HuH-7 (cell line): Measurements from ENCODE around the gene HDGF.
A peak's percentile ranks its signal among the peaks of the same experiment; 100 is the strongest.
"Not testable (repeated sequence)": the region's sequence is repeated elsewhere in the genome, so short reads cannot be mapped to it uniquely, and the experiment has no call there.

Experiments used
- DNase-seq: peaks from one replicate; pipeline ENCODE4 v3.0.0; 2011; ENCODE audit warnings: low spot score

The HDGF gene

DNA sequence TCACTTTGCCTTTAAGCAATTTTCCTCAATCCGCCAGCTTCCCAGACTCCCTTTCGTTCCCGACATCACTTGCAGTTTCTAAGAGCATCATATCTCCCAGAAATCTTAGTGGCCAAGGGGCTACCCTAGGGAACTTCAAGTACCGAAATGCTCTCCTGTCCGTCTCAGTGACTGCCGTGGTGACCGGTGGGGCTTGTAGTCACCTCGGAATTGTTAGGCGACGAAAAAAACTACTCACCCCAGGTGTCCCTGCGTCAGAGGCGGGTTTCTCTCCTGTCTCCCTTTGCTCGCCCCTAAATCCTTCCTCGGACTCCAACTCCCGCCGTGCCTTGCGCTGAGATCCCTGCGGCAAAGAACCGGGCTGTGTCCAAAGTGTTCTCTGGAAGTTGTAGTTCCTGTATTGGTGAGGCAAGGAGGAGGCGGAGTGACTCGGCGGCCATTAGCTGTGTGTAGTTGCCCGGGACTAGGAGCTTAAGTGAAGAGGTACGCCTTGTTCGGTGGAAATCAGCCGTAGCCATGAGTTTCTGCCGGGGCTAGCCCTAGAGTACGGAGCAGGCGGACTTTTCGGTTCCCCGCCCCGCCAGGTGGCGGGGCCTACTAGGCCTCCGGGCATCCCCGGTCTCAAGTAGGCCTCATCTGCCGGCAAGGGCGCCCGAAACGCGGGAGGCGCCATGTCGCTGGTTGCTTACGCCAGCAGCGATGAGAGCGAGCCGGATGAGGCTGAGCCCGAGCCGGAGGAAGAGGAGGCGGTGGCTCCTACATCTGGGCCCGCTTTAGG is 15.8 kb upstream of the HDGF start, which contains the start of gene PRCC:
TSS of gene PRCC (plus strand) at position 435 of the 778 bp plus-strand sequence. CDS start at position 672, 237 bp downstream.
- peak; percentile 84 for DNase-seq

DNA sequence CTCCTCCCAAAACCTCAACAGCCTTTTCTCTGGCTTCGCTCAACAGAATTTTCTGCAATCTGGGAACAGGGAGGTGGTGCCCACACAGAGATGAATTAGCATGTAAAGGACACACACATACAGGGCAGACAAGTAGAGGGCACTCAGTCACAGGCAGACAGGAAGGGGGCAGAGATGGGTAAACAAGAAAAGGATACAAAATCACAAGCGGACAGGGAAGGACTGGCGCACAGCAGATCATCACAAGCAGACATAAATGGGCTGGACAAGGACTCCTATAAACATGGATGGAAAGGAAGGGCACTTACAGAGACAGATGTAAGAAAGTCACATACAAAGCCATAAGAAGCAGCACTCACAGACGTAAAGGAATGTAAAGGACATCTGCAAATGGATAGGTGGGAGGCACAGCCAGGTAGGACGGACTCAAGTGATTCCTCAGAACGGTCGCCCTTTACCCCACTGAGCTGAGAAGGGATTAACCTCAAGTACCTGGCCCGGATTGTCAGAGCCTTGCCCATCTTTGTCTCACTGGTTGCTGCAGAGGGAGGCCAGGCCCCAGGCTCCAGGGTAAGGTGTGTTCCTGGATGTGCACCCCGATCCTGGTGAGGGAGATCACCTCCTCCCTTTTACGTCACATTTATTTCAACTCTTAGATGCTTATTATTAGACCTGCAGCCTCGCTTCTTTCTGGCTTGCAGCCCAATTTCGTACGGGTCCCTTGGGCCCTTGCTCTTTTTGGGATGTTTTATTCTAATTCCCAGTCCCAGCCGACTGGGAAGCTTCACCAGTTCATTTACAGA is 15.0 kb upstream of the HDGF start:
- DNase-seq: no peak

DNA sequence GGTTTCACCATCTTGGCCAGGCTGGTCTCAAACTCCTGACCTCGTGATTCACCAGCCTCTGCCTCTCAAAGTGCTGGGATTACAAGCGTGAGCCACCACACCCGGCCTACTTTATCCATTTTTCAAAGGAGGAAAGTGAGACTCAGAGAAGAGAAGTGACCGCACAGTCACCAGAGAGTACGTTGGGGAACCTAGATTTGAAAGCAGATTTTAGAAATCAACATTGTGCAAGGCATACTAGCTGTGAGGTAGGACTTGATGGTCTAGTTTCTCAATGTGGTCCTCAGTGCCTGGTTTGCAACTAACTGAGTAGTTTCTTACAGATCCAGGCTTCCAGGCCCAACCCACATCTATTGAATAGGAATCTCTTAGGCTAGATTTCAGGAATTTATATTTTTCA is 14.2 kb upstream of the HDGF start:
- no peak for DNase-seq

DNA sequence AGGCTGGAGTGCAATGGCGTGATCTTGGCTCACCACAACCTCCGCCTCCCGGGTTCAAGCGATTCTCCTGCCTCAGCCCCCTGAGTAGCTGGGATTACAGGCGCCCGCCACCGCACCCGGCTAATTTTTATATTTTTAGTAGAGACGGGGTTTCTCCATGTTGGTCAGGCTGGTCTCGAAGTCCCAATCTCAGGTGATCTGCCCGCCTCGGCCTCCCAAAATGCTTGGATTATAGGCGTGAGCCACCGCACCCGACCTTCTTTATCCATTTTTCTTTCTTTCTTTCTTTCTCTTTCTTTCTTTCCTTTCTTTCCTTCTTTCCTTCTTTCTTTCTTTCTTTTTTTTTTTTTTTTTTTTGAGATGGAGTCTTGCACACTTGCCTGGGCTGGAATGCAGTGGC is 13.7 kb upstream of the HDGF start:
- DNase-seq: not testable (repeated sequence)

DNA sequence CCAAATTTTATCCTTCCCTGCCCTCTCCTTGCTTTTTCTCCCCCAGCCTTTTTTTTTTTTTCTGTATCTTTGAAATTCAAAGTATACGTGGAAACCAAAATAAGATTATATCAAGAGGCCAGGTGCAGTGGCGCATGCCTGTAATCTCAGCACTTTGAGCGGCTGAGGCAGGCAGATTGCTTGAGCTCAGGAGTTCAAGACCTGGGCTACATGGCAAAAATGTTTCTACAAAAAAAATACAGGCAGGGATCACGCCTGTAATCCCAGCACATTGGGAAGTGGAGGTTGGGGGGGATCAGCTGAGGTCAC is 9.3 kb upstream of the HDGF start:
- no peak for DNase-seq

DNA sequence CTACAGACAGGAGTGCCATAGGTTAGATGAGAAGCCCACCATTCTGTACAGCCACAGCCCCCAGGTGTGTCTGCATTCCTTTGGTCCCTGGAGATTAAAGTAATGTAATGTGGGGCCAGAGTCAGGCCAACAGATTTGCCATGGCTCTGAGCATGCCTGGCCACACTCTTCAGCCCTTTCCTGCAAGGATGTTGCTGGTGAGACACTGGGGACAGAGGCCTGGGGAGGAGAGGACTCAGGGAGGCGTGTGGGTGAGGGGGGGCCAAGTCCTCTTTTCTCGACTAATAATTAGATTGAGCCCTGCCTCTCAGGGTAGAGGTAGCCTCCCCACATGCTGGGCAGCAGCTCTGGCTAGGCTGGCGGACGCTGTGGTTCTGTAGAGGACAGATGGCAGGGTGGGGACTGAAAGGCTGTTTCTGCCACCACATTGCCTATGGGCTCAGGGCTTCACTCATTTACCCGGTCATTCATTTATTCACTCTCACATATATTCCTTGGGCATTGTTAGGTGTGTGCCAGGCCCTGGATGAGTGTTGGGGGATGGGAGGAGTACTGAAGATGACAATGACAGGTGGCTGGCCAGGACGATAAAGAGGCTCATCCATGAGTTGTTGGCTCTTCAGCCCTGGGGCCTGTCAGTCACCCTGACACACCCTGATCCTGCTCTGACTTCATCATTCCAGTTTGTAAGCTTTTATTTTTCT is 8.8 kb upstream of the HDGF start:
- DNase-seq: no peak

DNA sequence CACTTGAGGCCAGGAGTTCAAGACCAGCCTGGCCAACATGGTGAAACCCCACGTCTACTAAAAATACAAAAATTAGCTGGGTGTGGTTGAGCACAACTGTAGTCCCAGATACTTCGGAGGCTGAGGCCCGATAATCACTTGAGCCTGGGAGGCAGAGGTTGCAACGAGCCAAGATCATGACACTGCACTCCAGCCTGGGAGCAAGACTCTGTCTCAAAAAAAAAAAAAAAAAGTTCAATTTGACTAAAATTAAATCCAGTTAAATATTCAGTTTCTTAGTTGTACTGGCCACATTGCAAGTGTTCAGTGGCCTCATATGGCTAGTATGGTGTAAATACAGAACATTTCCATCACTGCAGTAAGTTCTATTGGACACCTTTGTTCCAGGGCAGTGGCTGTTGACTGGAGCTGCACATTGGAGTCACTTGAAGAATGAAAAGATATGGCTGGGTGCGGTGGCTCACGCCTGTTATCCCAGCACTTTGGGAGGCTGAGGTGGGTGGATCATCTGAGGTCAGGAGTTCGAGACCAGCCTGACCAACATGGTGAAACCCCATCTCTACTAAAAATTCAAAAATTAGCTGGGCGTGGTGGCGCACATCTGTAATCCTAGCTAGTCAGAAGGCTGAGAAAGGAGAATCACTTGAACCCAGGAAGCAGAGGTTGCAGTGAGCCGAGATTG is 6.2 kb upstream of the HDGF start:
- not testable (repeated sequence) for DNase-seq

DNA sequence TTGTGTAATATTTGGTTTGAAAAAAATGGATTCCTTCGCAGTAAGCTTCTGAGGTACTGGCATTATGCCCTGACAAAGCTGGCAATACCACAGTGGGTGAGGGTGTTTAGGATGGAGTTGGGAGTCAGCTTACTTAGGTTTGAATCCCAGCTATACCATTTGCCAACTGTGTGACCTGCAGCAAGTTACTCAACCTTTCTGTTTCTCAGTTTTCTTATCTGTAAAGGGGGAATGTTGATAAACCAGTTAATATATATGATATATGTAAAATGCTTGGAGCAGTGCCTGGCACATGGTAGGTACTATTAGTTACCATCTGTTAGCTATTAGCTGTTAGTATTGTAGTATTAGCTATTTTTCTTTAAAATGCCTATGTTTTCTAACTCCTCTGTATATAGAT is 4.9 kb upstream of the HDGF start:
- no peak for DNase-seq

DNA sequence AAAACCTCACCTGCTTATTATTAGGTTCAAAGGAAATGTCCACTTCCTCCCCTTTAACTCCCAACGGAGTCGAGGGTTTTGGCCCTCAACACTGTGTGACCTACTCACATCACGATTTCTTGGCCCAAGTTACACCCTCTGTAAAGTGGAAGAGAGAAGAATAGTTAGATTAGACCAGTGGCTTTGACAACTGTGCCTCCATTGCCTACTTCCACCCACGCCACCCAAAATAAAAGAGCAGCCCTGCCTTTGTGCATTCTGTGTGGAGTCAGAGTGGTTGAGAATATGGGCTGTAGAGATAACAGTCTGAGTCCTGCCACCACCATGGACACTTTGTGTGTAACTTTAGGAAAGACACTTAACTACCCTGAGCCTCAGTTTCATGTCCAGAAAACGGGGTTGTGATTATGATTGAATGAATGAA is 4.1 kb upstream of the HDGF start:
- DNase-seq: no peak

DNA sequence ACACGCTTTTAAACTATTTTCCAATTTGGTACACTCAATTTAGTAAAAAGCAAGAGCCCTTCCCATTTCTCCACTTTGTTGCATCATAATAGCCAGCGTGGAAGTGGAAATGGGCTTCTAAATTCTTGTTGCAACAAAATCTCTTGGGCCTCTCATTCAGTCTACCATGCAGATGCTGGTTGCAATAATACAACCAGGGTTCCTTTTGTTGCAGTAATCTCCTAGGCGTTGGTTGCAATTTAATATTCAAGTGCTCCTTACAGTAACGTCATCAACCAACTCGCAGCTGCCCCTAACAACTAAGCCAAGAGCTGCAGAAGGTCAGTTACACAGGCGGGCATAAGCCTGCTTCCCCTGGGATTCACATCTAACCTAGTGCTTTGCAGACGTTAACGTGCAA is 2.7 kb upstream of the HDGF start:
- no peak for DNase-seq

DNA sequence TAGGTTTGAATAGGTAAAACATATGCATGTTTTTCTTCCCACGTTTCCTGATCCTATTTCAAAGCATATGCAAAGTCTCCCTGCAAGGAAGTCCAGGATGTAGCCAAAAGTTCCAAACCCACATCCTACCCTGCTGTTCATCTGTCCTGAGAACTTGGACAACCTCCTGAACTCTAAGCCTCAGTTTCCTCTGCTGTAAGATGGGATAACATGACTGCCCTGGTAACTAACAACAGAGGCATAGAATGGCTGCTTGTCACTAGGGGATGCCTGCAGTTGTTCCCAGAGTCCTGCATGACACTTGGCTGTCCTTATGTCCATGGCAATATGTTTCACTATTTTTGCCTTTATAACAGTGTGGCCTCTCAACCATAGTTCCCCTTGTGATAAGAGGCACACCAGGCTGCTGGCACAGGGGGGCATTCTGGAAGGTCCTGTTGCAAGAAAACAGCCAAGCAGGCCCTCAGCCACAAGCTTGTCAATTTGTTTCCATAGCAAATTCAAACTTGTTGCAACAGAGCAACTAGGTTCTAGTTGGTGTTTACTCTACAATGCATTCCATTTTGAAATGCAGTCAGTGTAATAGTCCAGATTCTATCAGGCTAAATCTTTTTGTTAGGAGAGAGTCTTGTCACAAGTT is 1.5 kb upstream of the HDGF start:
- DNase-seq: peak; percentile 23

DNA sequence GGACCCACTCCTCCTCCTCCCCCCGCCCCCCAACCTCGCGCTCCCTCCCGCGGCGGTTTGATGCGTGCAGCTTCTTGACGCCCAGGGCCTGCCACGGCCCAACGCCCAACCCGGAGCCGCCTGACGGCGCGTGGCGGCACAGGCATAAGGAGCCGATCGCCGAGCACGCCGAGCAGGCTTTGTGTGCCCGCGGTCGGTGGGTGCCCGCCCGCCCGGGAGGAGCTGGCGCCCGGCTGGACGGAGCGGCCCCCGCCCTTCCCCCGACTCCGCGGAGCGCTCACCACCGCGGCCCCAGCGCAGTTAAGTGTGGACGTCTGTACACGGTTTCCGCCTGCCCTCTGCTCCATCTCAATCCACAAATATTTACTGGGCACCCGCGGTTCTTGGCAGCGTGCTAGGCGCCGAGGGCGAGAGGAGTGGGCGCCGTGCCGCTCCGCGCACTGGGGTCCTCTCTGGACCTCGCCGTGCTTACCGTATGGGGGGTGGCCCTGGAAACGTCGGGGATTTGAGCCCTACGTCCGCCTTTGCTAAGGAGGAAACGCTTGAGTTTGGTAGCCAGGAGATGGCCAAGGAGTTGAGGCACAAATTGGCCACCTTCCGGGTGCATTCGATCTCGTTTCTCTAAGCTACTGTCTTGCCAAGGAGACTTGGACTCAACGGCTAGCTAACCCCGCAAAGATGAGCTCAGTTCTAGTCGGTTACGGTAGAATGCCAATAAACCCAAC is 444 bp upstream of the HDGF start:
- peak; percentile 97 for DNase-seq

DNA sequence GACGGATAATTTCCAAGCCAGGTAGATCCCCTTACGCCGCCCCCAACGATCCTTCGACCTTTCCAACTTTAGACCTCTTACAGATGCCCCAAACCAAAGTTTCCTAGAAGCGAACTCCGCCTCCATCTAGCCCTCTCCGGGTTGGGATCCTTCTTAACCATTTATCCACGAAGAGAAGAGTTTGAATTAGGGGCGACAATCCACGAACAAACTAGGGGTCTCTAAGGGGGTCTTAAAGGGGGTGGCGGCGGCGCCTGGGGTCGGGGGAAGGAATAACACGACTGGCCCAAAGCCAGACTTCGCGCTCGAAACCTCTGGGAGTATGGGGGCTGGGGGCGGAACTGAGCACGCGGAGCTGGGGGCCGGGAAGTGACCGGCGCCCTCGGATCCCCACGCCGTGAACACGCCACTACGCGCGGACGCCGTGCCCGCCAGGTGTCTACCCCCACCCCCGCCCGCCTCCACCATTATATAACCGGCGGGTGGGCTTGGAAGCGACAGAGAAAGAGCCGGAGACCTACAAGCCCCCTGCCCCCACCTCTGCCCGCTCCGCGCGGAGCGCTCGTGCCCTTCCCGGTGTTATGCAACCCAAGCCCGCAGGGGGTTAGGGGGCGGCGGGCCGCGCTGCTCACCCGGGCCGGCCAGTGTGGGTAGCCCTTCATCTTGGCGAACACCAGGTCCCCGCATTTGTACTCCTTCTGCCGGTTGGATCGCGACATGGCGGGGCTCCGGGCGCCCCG is 594 bp downstream of the HDGF start:
- DNase-seq: peak; percentile 40

DNA sequence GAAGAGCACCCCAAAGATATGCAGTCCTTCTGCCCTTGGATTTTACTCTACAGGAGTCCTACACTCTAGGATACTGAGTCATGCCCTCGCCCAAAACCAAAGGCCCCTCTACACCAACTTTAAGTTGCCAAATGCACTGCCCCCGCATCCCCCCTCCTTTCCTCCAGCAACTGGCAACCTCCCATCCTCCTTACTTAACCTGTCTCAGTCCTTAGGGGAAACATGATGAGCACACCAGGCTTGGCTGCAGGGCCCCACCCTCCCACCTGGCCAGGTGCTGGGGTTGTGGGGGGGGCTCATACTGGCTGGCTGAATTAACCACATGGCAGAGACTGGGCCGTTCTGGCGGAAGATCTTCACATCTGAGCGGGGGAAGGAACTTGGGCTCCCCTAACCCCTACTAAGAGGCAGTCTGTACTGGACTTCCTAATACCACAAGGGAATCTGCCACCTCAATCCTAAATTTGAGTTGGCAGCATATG is 1.2 kb downstream of the HDGF start:
- DNase-seq: peak; percentile 15

DNA sequence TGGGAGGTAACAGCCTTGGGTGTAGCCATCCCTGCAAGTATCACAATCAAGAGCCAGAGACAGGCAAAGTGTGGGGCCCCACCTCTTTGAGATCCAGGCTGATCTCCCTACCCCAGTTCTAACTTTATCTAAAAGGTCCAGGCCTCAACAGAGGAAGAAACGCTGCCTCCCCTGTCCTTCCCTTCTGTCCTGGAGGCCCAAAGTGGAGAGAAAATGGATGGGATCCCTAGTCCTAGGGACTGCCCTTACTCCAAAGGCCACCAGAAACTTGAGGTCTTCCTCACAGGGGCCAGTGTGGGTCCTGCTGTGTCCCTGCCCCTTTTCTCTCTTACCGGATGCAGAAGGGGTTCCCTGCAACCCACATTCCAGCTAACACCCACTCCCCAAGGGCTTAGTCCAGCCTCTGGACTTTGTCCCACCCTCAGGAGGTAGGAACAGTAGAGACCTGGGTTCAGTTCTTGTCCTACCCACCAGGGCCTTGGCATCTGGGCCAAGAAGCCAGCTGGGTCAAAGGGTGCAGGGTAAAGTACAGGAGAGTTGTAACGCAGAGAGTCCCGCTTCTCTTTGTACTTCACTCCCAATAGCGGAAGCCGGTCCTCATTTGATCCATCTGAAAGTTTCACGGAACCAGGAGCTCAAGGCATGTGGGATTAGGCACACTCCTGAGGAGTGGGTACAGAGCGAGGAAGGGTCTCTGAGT is 1.9 kb downstream of the HDGF start:
- peak; percentile 25 for DNase-seq

DNA sequence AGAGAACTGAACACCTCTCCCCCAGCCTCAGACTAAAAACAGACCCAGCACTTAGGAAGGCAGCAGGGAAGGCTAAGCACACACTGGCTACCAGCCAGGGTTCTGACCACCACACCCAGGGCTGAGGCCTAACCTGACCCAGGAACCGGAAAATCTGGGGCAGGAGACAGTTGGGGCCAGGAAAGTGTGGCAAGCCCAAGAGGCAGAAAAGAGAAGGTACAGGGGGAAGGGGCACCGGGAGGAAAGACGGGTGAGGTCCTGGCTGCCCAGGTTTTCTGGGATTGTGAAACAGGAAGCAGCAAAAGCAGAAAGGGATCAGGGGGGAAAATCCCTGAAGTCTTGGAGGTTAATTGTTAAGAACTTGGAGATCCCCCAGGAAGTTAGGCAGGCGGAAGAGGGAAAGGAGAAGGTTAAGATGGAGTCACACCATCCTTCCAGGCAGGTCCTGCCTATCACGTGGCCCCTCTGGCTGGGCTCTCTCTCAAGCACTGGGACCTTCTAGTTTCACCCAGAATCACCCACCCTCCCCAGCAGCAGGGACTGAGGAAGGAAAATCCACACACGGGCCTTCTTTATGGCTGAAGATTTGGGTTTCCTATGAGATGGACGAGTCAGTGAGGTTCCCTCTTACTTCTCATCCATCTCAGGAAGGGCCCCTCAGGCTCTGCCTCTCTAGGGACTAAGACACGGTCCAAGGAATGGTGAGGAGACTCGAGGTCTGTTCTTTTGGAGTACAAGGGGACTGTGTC is 2.6 kb downstream of the HDGF start:
- DNase-seq: peak; percentile 30

DNA sequence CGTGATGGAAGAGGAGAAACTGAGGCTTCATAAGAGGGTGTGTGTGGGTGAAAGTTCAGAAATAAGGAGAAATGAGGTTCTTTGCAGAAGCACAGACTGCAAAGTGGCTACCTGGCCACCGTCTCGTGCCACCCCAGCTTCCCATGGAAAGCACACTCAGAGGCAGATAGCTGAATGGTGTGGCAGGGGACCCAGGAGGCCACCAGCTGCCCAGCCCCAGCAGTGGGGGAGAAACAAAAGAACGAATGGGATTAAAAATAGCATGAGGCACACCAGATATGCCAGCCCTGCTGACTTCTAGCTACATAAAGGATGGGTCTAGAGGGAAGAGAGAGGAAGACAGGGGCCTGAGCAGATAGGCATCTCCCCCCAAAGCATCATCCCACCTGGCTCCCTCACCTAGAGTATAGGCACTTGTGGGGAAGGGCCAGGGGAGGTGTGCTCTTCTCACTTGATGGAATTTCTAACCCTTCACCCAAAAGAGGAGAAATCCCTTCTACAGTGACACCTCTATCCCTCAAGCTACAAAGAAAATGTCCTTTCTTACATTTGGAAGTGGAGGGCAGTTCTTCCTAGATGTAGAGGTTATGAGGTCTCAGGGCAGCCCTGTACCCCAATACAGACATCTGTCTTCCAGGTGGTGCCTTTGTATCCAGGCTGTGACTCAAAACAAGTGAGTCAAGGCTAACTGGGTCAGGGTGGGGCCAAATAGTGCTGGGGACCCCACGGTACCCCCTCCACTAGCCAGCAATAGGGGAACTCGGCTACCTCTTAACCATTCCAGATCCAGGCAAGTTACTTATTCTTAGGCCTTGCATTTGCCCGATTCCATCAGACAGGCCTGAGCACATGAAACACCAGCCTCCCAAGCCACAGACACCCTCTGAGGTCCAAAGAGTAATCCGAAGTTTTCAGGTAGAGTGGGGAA is 3.5 kb downstream of the HDGF start:
- no peak for DNase-seq
